ENCODE measurements around the gene PLA2G2C.

The PLA2G2C gene

DNA sequence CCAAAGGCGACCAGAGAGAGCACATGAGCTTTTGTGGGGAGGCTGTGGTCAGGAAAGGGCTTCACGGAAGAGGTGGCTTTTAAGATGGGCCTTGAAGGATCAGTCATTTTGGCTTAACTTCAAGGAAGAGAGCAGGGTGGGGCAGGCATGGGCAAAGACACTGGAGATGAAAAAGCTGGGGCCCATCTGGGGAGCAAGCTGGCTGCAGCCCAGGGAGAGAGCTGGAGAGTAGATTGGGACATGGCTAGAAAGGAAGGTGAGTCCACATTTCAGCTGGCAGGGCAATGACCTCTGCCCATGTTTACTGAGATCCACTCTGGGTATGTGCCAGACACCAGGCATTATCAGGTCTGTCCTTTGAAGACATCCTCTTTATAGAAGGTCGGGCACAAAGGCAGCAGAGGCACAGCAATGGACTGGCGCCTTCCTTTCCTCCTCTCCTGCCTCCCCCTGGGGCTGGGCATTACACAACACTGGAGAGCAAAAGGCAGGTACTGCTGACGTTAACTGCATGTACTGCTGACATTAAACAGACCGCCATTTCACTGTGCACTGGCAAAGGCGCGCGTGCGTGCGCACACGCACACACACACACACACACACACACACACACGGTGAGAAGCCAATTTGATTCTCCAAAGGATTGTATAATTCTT lies 2.6 kb downstream of the PLA2G2C start:
- no peak for DNase-seq (ENCODE audit: low spot score)

DNA sequence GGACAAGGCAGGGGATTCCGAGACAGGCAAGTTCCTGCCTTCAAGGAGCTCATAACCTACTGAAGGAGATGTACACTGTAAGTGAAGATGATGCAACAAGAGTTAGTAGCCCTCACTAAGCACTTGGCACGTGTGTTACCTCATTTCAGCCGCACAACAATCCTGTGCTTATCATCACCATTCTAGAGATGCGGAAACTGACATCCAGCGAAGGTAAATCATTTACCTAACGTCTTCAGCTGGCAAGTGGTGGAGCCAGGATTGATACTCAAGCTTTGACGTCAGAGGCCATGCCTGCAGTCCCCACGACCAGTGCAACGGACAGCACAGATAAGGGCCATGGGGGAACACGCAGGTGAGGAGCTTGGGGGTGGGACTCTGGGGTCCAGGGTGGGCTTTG lies 3.3 kb downstream of the PLA2G2C start:
- no peak for DNase-seq (ENCODE audit: low spot score)

DNA sequence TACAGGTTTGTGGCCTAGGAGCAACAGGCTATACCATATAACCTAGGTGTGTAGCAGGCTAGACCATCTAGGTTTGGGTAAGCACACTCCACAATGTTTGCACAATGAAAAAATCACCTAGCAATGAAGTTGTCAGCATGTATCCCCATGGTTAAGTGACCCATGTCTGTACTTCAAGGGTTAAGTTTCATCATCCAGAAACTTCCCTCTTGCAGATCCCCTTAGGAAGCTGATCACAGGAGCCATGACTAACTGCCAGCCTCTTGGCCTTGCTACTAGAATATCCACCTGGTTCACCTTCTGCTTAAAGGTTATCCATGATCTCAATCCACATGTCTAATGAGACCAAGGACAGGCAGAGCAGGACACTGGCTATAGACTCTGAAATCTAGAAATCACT lies 3.9 kb downstream of the PLA2G2C start:
- no peak for DNase-seq (ENCODE audit: low spot score)

DNA sequence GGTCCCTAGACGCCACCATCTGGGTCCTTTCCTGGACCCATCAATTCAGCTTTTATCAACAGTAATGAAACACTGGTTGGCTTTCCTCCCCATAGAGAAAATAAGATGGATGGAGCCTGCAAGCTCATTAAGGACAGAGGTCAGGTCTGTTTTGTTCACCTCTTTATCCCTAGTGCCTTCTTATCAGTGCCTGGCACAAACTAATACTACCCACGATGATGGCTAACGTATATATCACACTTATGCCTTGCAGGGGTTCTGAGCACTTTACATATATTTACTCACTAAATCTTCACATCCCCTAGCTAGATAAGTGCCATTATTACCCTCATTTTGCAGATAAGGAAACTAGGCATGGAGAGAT lies 5.5 kb downstream of the PLA2G2C start:
- no peak for DNase-seq (ENCODE audit: low spot score)

DNA sequence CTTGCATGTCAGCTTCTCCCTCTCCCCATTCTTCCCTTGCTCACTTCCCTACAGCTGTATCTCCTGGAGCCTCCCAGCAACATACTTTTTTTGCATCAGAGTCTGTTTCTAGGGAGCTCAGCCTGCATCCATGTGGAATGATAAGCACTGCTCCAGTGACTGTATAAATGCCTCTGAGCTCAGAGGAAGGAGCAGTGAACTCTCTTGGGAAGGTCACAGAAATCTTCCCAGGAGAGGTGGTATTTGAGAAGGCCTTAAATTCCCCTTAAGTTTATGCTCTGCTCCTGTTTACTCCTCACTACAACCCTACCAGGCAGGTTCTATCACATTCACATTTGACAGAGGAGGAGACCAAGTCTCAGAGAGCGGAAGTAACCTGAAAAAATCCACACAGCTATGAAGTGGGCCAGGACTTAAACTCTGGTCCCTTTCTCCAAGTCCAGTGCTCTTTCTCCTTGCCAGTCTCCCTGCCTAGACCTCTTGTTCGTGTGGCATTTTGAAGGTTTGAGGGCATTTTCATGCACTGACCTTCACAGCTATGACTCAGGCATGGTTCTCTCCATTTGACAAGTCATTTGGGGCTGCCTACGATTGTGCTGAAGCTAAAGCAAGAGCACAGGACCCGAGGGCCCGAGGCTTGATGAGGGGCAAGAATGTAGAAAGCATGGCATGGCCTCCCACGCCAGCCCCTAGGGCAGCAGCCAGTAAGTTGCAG lies 6.0 kb downstream of the PLA2G2C start:
- no peak for DNase-seq (ENCODE audit: low spot score)

DNA sequence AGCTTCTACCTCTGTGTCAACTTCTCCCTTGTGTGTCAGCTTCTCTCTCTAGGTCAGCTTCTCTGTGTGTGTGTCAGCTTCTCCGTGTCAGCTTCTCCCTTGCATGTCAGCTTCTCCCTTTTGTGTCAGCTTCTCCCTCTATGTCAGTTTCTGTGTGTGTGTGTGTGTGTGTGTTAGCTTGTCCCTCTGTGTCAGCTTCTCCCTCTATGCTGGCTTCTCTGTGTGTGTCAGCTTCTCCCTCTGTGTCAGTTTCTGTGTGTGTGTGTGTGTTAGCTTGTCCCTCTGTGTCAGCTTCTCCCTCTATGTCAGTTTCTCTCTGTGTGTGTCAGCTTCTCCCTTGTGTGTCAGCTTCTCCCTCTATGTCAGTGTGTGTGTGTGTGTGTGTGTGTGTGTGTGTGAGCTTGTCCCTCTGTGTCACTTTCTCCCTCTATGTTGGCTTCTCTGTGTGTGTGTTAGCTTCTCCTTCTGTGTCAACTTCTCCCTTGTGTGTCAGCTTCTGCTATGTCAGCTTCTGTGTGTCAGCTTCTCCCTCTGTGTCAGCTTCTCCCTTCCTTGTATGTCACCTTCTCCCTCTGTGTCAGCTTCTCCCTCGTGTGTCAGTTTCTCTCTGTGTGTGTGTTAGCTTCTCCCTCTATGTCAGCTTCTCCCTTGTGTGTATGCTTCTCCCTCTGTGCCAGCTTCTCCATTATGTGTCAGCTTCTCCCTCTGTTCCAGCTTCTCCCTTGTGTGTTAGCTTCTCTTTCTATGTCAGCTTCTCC lies 6.8 kb downstream of the PLA2G2C start:
- DNase-seq (ENCODE audit: low spot score) = no peak

DNA sequence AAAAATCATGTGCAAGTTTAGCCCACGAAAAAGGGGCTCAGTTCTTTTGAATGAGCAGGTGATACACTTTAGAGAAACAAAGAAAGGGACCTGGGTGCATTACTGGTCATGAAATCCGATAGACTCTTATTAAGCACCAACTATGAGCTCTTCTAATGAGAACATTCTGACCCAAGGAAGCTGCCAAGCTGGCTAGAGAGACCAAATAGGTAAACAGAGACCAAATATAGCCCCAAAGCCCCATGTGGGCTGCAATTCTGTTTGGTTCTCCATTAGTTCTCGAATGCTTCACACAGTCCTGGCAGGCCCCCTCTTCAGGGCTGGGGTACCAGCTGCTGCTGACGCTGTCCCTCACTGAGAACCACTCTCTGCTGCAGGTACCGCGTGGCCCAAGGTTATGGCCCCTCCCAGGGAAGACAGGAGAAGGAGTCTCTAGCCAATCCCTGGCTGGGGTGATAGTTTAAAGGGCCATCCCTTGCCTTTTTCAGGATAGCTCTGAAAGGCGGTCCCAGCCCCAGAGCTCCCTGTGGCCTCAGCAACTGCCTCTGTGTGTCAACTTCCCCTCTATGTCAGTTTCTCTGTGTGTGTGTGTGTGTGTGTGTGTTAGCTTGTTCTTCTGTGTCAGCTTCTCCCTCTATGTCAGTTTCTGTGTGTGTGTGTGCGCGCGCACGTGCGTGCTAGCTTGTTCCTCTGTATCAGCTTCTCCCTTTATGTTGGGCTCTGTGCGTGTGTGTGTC lies 7.5 kb downstream of the PLA2G2C start:
- DNase-seq (ENCODE audit: low spot score) = no peak

DNA sequence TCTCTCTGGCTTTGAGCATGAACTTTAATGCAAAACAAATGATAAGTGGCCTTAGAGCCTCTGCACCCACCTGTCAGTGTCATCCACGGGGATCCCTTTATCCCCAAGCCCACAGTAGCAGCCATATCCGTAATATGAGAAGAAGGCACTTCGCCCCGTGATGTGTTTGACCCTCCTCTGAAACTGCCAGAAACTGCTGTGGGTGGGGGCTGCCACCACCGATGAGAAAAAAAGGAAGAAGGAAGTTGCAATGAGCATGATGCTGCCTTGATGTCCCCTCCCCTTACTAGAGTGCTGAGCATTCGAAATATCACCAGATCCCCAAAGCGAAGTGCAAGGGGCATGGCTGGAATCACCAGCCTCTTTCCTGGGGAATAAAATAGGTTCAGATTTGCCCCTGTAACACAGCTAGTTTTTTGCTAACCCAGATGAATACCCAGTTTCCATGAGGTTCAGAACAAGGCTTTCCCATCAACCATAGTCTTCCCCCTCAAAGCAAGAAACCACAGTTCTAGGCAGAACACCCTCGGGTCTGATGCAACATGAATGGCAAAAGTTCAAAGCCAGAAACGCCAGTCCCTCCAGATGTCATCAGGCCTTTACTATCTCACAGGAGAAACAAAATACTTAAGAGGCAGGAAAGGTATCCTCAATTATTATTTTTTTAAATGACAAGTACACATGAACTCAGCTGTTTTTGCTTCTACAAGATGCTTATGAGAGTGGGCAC lies 11.2 kb downstream of the PLA2G2C start:
- no peak for DNase-seq (ENCODE audit: low spot score)

DNA sequence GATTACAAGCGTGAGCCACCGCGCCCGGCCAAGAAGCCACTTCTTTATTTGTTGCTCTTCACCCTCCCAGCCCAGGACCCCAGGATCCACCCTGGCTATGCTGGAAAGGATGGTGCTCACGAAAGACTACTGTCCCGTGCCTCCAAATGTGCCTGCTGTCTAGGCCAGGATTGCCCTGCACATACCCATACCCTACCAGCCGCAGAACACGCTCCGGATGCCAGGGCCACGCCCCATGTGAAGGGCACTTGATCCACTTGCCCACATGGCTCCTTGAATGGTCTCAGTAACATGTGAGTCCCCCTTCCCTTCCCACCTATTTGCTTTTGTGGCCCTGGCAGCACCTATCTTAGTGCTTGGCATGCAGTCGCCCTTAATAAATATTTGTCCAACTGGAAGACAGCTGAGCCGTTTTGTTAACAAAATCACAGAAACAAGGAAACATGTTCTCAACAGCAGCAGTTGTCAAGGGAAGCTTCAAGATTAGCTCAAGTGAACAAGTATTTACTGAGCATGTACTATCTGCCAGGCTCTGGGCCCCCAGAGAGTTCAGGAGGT lies 14.2 kb downstream of the PLA2G2C start:
- DNase-seq (ENCODE audit: low spot score) = no peak

DNA sequence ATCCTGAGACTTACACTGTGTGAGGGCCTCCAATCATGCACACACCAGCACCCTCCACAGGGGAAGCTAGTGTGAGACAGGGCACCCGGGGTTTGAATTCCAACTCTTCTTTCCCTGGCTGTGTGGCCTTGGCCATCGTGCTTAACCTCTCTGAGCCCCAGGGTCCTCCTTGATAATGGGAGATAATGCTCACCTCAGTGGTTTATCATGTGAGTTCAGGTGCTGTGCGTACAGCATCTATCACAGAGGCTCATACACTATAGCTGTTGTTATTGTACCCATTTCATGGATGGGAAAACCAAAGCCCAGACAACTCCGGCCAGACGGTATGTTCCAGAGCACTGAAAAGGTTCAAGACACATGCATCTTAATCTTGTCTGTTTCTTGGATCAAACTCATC lies 16.4 kb downstream of the PLA2G2C start:
- no peak for DNase-seq (ENCODE audit: low spot score)

DNA sequence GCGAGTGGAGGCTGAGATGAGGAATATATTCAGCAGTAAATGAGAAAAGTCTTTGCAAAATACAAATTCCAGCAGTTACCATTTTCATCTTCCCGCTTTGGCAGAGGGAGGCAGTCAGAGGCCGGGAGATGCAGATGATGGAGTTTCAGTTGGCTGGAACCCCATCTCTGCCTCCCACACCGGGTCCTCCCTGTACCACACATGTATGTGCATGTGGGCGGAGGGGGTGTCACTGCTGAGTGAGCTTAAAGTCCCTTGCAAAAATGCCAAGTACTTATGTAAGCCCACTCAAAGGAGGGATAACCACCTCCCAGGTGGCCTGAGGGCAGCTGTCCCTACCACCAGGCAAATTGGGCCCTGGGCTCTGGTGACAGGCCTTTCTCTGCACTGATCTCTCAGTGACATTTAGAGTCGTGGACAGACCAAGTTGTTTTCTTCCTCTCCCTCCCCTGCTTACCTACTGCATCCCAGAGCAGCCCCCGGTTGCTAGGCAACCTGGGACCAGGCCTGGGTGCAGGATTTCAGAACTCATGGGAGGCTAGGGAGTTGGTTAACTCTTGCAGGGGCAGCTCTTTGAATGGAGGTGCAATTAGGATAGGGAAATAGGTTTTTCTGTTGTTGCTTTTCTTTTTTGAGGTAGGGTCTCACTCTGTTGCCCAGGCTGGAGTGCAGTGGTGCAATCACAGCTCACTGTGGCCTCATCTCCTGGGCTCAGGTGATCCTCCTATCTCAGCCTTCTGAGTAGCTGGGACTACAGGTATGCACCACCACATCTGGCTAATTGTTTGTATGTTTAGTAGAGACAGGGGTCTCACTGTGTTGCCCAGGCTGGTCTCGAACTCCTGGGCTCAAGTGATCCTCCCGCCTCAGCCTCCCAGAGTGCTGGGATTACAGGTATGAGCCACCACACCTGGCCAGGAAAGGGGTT lies 17.5 kb downstream of the PLA2G2C start:
- no peak for DNase-seq (ENCODE audit: low spot score)

DNA sequence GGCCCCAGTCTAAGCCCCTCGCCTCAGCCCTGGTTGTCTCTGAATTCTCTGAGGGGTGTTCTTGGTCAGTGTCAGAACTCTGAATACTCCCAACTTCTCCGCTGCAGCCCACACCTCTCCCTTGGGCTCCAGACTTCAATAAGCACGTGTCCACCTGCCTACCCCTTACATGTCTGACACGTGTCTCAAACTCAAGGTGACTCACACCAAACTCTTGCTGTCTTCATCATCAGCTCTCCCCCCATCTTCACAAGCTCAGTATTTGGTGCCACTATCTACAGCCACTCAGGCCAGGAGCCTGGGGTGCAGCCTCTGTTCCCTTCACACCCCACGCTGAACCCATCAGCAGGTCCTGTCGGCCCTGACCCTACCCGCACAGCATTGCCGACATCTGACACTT lies 19.2 kb downstream of the PLA2G2C start:
- DNase-seq (ENCODE audit: low spot score) = no peak

DNA sequence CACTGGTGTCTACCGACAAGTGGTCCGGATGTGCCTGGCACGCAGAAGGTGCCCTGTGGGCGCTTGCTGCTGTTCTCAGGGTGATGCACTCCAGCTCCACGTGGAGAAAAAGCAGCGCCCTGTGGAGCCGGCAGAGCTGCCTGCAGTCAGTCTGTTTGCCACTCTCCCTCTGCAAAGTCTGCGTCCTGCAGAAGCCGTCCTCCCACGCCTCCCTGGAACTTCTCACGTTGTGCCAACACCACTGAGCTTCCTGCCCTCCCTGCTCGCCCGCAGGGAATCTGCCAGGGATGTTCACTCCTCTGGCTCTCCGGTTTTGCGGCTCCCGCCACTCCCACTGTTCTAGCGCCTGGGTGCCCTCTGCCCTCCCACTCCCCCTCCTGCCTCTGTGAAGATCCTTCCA lies 20.3 kb downstream of the PLA2G2C start:
- DNase-seq (ENCODE audit: low spot score) = no peak

DNA sequence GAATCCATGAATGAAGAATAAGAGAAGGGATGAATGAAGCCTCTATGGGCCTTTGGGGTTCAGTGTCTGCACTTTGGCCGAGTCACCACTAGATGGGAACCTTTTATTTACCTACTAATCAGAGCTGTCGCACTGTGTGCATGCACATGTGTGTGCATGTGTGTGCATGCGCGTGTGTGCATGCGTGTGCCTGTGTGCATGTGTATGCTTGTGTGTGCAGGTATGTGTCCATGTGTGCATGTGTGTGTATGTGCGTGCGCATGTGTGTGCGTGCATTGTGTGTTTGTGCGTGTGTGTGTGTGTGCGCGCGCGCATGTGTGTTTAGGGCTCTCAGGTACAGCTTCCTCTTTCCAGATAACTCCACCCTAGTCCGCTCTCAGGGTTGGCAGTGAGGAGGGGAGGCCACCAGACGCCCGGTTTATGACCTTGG lies 20.8 kb downstream of the PLA2G2C start:
- DNase-seq (ENCODE audit: low spot score) = no peak

DNA sequence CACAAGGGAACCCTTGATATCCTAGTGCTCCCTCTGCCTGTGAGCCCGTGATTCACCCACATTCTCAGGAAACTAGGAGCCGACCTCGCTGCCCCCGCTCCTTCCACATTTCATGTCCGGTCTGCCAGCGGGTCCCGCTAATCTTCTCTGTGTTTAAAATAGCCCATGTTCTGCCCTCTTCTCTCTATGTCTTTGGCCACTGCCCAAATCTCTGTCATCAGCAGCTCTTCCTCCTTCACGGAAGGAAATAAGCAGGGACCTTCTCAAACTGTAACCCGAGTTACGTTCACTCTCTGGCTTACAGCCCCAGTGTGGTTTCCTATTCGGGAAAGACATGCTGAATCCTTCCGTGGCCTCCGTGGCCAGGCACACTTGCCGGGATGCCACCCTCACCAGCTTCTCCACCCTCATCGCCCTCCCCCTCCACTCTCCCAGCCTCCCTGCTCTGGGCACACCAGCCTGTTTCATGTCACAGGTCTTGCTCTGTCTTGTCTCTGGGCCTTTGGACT lies 21.6 kb downstream of the PLA2G2C start:
- no peak for DNase-seq (ENCODE audit: low spot score)

DNA sequence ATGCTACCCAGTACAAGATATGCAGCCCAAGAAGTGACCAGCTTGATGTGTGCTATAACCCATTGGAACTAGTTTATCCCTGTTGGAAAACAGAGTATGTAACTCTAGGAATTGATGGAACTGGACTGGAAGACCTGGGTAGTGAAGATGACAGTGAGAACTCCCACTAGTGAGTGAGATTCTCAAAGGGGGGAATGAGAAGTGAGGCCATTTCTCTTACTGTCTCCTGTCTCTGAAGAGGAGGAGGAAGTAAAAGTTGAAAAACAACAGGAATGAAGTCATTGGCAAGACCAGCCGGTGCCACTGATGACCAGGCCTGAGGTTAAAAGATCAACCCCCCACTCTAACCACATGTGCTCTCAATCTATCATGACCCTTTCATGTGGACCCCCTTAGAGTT lies 26.3 kb downstream of the PLA2G2C start:
- no peak for DNase-seq (ENCODE audit: low spot score)

DNA sequence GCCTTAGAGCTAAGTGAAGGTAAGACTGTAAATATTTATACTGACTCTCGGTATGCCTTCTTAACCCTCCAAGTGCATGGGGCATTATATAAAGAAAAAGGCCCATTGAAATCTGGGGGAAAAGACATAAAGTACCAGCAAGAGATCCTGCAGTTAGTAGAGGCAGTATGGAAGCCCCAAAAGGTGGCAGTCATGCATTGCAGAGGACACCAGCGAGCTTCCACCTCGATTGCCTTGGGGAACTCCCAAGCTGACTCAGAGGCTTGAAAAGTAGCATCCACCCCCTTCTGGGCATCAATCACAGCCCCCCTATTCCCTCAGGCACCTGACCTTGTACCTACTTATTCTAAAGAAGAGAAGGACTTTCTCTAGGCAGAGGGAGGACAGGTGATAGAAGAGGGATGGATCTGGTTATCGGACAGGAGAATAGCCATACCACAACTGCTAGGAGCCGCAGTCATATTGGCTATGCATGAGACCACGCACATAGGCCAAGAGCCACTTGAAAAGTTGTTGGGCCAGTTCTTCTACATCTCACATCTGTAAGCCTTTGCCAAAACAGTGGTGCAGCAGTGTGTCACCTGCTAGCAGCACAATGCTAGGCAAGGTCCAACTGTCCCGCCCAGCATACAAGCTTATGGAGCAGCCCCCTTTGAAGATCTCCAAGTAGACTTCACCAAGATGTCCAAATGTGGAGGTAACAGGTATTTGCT lies 27.8 kb downstream of the PLA2G2C start:
- no peak for DNase-seq (ENCODE audit: low spot score)

DNA sequence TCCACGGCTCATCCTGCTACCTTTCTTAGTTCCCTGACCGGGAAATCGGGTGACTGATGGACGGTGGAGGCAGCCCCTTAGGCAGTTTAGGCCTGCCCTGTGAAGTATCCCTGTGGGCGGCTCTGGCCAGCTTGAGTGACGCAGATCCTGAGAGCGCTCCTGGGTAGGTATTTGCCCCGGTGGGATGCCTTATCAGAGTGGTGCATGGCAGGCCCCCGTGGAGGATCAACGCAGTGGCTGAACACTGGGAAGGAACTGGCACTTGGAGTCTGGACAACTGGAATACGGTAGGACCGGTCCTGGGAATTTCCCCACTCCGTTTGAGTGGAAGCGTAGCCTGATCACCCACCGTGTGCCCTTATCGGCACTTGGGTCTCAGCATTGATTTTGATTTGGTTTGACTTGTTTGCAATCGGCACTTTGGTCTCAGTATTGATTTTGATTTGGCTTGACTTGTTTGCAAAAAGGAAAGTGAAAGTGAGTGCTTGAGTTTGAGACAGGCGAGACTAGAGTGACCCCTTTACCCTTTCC lies 32.0 kb downstream of the PLA2G2C start:
- peak; percentile 48 for DNase-seq (ENCODE audit: low spot score)

DNA sequence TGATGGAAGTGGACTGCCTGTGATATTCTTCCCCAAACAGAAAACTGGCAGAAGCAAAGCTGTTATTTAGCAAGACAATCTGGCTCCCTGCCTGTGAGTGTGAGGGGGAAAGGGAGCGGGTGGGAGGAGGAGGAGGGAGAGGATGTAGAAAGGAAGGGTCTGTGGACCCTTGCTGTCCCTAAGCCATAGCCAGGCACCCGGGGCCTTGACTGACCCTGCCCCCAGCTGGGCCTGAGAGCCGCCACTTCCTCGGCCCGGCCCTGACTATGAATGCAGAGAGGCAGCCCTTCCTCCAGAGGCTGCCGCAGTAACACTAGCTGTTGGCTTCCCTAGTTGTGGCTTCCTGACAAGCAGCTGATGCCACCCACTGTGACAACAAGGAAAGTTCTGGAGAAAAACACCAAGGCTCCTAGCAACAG lies 33.3 kb downstream of the PLA2G2C start:
- peak; percentile 65 for DNase-seq (ENCODE audit: low spot score)
